ENCODE results near the gene MYOF. TPM values are rescaled to one million over a fixed set of nuclear protein-coding genes. Genes with fewer than 3 reads are reported as not detected.

The MYOF gene
- total and polyA plus RNA-seq, 10 of the 15 experiments (the other 5 are each of a cell fraction or from before 2014, with no cell fraction given): 0.02 to 0.59 (median 0.17) TPM

DNA sequence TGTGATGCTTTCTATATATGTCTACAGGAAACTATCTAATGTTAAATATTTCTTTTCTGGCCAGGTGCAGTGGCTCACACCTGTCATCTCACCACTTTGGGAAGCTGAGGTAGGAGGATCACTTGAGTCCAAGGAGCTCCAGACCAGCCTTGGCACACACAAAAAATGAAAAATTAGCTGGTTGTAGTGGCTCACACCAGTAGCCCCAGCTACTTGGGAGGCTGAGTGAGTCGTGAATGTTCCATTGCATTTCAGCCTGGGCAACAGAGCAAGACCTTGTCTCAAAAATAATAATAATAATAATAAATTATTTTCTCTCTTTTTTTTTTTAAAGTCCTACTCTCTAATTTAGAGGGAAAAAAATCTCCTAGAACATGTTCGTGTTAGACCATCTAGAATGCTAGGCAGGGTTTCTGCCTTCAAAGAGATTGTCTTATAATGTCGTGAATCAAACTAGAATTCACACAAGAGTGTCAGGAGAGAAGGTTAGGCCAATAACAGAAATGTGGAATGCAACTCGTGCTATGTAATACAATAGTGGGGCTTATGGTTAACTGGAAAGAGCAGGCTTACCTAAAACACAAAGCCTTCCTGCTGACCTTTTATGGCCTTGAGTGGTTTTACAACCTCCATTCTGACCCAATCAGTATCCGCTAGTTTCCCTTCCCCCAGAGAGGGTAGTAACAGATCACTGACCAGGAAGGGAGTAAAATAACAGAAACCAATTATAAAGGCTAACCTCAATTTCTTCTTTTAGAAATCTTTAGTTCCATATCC, 46.3 kb downstream of the MYOF start:
- H3K9ac ChIP-seq (ENCODE audit: control insufficient read depth, insufficient read depth, low read length): no peak overlapping the region
- no peak overlapping the region for H3K4me2 ChIP-seq (ENCODE audit: control insufficient read depth, insufficient read depth)
- in situ Hi-C loops (cut with MboI): no loop called here
- ChIA-PET POLR2A (no interaction called here), SMC1A (ENCODE audit: uncharacterized antibody, unreplicated experiment) (no interaction called here), RAD21 (ENCODE audit: unreplicated experiment) (no interaction called here), CTCF (interaction anchor here (0.9 kb wide), 1 partner anchor 119 kb away, joined by 3 read pairs; no protein-coding TSS in a partner anchor)
- H3K4me3 ChIP-seq: no peak overlapping the region
- no peak overlapping the region for H2AFZ ChIP-seq (ENCODE audit: control insufficient read depth, low read depth, low read length)
- H3K36me3 ChIP-seq (ENCODE audit: control insufficient read depth in 2 of 2, insufficient read depth in 2 of 2, low read length in 1 of 2): no peaks in the 10 kb centered on the region
- no peaks in the 10 kb centered on the region for H3K9me3 ChIP-seq (replicated peaks; ENCODE audit: control insufficient read depth, insufficient read depth, low read length)
- 31% methylated on average over 5 of the region's 5 CpGs for WGBS (ENCODE audit: insufficient coverage, insufficient replicate concordance, low lambda C conversion rate, missing lambda C conversion rate)
- H3K79me2 ChIP-seq (ENCODE audit: control insufficient read depth, insufficient read depth, low read length): no peaks in the 10 kb centered on the region
- BruUV-seq (replicated peaks): no TSS peak
- H3K4me1 ChIP-seq (ENCODE audit: control insufficient read depth, insufficient read depth, low read length): no peaks in the 10 kb centered on the region
- no peak overlapping the region for H3K27ac ChIP-seq (ENCODE audit: control insufficient read depth, insufficient read depth)
- ATAC-seq: peak; percentile 61
- TF ChIP-seq EZH2 (IDR thresholded peaks at IDR 0.05; ENCODE audit: borderline replicate concordance, control insufficient read depth, low read depth, low read length) (no peak), SRF (IDR thresholded peaks at IDR 0.05; ENCODE audit: low read depth in 2 of 2, low read length in 2 of 2) (peak; percentile 53 to 72), USF1 (IDR thresholded peaks at IDR 0.05; ENCODE audit: borderline replicate concordance, extremely low read length, insufficient read depth, low read depth, low read length) (no peak), IRF5 (IDR thresholded peaks at IDR 0.05; ENCODE audit: borderline replicate concordance) (no peak), RUNX3 (IDR thresholded peaks at IDR 0.05; ENCODE audit: low read length) (no peak), KLF5 (IDR thresholded peaks at IDR 0.05; ENCODE audit: partially characterized antibody) (no peak)
- TF ChIP-seq, protein P1, sequence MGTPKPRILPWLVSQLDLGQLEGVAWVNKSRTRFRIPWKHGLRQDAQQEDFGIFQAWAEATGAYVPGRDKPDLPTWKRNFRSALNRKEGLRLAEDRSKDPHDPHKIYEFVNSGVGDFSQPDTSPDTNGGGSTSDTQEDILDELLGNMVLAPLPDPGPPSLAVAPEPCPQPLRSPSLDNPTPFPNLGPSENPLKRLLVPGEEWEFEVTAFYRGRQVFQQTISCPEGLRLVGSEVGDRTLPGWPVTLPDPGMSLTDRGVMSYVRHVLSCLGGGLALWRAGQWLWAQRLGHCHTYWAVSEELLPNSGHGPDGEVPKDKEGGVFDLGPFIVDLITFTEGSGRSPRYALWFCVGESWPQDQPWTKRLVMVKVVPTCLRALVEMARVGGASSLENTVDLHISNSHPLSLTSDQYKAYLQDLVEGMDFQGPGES (IDR thresholded peaks at IDR 0.05): no peak
- DNase-seq (ENCODE audit: low read depth, low spot score): no peak
- intact Hi-C loops (cut with micrococcal nuclease; ENCODE audit: unreplicated experiment): no loop called here
- H3K27me3 ChIP-seq (replicated peaks in 1 of 2; ENCODE audit: control insufficient read depth in 2 of 2, insufficient read depth in 2 of 2, low read length in 1 of 2): peaks cover 0 to 4% of the 10 kb centered on the region in 2 experiments; a peak in 2 of 4 replicates
- H4K20me1 ChIP-seq (ENCODE audit: control insufficient read depth, insufficient read depth): no peaks in the 10 kb centered on the region
- FAIRE-seq: no peak

All from GM12878 (cell line).